Measurements from ENCODE around the gene CACNA1F. TPM values are rescaled to one million over a fixed set of nuclear protein-coding genes. Genes with fewer than 3 reads are reported as not detected.
A peak's percentile ranks its signal among the peaks of the same experiment; 100 is the strongest.

CACNA1F gene
- total and polyA plus RNA-seq, 9 of the 15 experiments (the other 6 are each of a cell fraction or from before 2014, with no cell fraction given), result under 0.01 to 0.41 (median 0.03) TPM; not detected in 3

DNA sequence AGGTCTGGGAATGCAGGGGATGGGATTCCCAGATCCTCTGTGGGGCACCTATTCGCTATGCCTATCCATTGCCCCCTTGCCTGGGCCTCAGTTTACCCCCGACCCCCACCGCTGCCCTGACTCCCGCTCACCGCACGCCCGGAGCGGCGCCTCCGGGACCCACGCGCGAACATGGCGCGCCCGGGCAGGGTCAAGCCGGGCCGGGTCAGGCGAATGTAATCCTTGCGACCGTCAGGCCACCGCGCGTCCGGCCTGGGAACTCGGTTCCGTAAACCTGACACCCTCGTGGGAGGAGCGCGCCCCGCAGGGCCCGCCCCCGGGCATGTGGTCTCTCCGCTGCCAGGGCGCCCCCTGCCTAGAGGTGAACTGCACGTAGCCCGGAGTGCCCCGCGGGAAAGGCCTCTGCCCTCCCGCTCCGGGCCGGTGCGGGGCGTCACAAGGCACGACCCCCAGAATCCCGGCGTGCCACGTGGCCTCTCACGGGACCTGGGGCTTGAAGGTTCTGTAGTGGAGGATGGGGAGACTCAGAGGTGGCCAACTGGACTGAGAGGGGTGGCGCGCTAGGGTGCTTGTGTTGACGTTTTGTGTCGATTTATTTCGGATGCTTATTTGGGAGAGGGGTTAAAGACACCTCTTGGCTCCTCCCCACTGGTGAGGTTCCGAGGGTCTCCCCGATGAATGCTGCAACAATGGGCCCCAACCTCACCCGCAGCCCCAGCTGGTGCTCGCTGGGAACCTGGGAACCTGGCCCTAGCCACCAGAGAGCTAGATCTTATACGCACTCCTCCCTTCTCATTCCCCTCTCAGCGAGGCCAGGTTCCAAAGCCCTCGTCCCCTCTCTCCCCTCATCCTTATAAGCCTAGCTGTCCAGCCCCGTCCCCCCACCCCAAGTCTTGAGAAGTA, 46.8 kb downstream of the CACNA1F start, which contains the start of gene PRICKLE3 (continued):
- TF ChIP-seq, protein P1, sequence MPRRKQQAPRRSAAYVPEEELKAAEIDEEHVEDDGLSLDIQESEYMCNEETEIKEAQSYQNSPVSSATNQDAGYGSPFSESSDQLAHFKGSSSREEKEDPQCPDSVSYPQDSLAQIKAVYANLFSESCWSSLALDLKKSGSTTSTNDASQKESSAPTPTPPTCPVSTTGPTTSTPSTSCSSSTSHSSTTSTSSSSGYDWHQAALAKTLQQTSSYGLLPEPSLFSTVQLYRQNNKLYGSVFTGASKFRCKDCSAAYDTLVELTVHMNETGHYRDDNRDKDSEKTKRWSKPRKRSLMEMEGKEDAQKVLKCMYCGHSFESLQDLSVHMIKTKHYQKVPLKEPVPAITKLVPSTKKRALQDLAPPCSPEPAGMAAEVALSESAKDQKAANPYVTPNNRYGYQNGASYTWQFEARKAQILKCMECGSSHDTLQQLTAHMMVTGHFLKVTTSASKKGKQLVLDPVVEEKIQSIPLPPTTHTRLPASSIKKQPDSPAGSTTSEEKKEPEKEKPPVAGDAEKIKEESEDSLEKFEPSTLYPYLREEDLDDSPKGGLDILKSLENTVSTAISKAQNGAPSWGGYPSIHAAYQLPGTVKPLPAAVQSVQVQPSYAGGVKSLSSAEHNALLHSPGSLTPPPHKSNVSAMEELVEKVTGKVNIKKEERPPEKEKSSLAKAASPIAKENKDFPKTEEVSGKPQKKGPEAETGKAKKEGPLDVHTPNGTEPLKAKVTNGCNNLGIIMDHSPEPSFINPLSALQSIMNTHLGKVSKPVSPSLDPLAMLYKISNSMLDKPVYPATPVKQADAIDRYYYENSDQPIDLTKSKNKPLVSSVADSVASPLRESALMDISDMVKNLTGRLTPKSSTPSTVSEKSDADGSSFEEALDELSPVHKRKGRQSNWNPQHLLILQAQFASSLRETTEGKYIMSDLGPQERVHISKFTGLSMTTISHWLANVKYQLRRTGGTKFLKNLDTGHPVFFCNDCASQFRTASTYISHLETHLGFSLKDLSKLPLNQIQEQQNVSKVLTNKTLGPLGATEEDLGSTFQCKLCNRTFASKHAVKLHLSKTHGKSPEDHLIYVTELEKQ (CRISPR knock-in tag; IDR thresholded peaks at IDR 0.05), result no peak
- TF ChIP-seq HDGF (IDR thresholded peaks at IDR 0.05) (no peak), ZNF766 (CRISPR knock-in tag; conservative IDR thresholded peaks at IDR 0.05) (no peak), ZNF551 (CRISPR knock-in tag; IDR thresholded peaks at IDR 0.05) (no peak), TAF9B (IDR thresholded peaks at IDR 0.05; ENCODE audit: partially characterized antibody) (no peak), BCOR (IDR thresholded peaks at IDR 0.05) (no peak), MCM3 (IDR thresholded peaks at IDR 0.05) (no peak), PHB (CRISPR knock-in tag; IDR thresholded peaks at IDR 0.05) (no peak), SRSF1 (IDR thresholded peaks at IDR 0.05; ENCODE audit: low read depth, low read length) (no peak), ZFP30 (CRISPR knock-in tag; IDR thresholded peaks at IDR 0.05; ENCODE audit: borderline replicate concordance) (no peak), ERF (CRISPR knock-in tag; IDR thresholded peaks at IDR 0.05) (no peak), GTF2A2 (tag; IDR thresholded peaks at IDR 0.05) (no peak), HSF4 (CRISPR knock-in tag; IDR thresholded peaks at IDR 0.05; ENCODE audit: borderline replicate concordance) (no peak), ZNF583 (CRISPR knock-in tag; IDR thresholded peaks at IDR 0.05) (peak; percentile 61; the same call in 1 of the 2 replicates), HCFC1 (IDR thresholded peaks at IDR 0.05; ENCODE audit: low read depth, low read length) (no peak), ZNF707 (CRISPR knock-in tag; conservative IDR thresholded peaks at IDR 0.05) (no peak)
- TF ChIP-seq, protein P2, sequence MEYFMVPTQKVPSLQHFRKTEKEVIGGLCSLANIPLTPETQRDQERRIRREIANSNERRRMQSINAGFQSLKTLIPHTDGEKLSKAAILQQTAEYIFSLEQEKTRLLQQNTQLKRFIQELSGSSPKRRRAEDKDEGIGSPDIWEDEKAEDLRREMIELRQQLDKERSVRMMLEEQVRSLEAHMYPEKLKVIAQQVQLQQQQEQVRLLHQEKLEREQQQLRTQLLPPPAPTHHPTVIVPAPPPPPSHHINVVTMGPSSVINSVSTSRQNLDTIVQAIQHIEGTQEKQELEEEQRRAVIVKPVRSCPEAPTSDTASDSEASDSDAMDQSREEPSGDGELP (CRISPR knock-in tag; IDR thresholded peaks at IDR 0.05; ENCODE audit: borderline replicate concordance), result peak; percentile 78
- TF ChIP-seq, protein P3, sequence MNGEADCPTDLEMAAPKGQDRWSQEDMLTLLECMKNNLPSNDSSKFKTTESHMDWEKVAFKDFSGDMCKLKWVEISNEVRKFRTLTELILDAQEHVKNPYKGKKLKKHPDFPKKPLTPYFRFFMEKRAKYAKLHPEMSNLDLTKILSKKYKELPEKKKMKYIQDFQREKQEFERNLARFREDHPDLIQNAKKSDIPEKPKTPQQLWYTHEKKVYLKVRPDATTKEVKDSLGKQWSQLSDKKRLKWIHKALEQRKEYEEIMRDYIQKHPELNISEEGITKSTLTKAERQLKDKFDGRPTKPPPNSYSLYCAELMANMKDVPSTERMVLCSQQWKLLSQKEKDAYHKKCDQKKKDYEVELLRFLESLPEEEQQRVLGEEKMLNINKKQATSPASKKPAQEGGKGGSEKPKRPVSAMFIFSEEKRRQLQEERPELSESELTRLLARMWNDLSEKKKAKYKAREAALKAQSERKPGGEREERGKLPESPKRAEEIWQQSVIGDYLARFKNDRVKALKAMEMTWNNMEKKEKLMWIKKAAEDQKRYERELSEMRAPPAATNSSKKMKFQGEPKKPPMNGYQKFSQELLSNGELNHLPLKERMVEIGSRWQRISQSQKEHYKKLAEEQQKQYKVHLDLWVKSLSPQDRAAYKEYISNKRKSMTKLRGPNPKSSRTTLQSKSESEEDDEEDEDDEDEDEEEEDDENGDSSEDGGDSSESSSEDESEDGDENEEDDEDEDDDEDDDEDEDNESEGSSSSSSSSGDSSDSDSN (IDR thresholded peaks at IDR 0.05; ENCODE audit: borderline replicate concordance in 1 of 2, low read depth in 2 of 2, low read length in 2 of 2), result 0 out of 4 replicates have a peak, but pooled peaks of 1 of the 2 experiments have one; percentile 31
- TF ChIP-seq, protein P4, sequence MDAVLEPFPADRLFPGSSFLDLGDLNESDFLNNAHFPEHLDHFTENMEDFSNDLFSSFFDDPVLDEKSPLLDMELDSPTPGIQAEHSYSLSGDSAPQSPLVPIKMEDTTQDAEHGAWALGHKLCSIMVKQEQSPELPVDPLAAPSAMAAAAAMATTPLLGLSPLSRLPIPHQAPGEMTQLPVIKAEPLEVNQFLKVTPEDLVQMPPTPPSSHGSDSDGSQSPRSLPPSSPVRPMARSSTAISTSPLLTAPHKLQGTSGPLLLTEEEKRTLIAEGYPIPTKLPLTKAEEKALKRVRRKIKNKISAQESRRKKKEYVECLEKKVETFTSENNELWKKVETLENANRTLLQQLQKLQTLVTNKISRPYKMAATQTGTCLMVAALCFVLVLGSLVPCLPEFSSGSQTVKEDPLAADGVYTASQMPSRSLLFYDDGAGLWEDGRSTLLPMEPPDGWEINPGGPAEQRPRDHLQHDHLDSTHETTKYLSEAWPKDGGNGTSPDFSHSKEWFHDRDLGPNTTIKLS (IDR thresholded peaks at IDR 0.05; ENCODE audit: borderline replicate concordance, low read depth), result peak; percentile 82
- TF ChIP-seq, protein P5, sequence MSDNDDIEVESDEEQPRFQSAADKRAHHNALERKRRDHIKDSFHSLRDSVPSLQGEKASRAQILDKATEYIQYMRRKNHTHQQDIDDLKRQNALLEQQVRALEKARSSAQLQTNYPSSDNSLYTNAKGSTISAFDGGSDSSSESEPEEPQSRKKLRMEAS (CRISPR knock-in tag; IDR thresholded peaks at IDR 0.05), result peak; percentile 90
